Large intestine (tissue), 3 donors: Measurements from ENCODE around the gene LCA5. TPM values are rescaled to one million over a fixed set of nuclear protein-coding genes. Genes with fewer than 3 reads are reported as not detected.
"Not testable (repeated sequence)": the region's sequence is repeated elsewhere in the genome, so short reads cannot be mapped to it uniquely, and the experiment has no call there.

Experiments
- DNase-seq, 2 donors: peaks; one replicate each; pipeline versions ENCODE4 v3.0.0 to v3.0.0-alpha.2; 2013
- H3K27ac ChIP-seq: one replicate; pipeline ENCODE4 v1.5.1; 2013; ENCODE audit warnings: low read length
- H3K27me3 ChIP-seq: 2 replicates; pipeline ENCODE4 v1.6.1; 2013; ENCODE audit warnings: low read length; ENCODE audit not compliant: control insufficient read depth, insufficient read depth
- H3K36me3 ChIP-seq: 2 replicates; pipeline ENCODE4 v1.6.1; 2013; ENCODE audit warnings: low read length; ENCODE audit not compliant: control insufficient read depth, insufficient read depth
- H3K4me1 ChIP-seq: one replicate; pipeline ENCODE4 v1.6.1; 2013; ENCODE audit warnings: low read length; ENCODE audit not compliant: control insufficient read depth, insufficient read depth
- H3K4me3 ChIP-seq: one replicate; pipeline ENCODE4 v1.5.1; 2013; ENCODE audit warnings: low read length
- H3K9me3 ChIP-seq: one replicate; pipeline ENCODE4 v1.6.1; 2013; ENCODE audit warnings: mild to moderate bottlenecking, low read depth, low read length, moderate library complexity; ENCODE audit not compliant: control insufficient read depth
- WGBS: methylation state at CpG from one replicate; pipeline ENCODE4 v1.1.5; 2013; ENCODE audit warnings: low lambda C conversion rate; ENCODE audit not compliant: insufficient coverage; 5-methylcytosine and 5-hydroxymethylcytosine counted together
- polyA plus RNA-seq: library from polyadenylated mRNA; unstranded; fragments of 120-200 nt; gene quantifications from one replicate; pipeline ENCODE4 v1.2.1, GENCODE V29; 2013

The LCA5 gene
- polyA plus RNA-seq, 1 donor = 4.0 TPM

DNA sequence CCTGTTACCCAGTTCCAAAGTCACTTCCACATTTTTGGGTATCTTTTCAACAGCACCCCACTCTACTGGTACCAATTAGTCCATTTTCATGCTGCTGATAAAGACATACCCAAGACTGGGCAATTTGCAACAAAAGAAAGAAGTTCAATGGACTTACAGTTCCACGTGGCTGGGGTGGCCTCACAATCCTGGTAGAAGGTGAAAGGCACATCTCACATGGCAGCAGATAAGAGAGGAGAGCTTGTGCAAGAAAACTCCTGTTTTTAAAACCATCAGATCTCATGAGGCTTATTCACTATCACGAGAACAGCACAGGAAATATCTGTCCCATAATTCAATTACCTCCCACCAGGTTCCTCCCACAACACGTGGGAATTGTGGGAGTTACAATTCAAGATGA is 93.4 kb downstream of the LCA5 start:
- H3K27me3 ChIP-seq, H3K9me3 ChIP-seq, H3K4me1 ChIP-seq, H3K4me3 ChIP-seq, H3K36me3 ChIP-seq: not testable (repeated sequence)
- DNase-seq = peak in 1 of 2 donors; percentile 72
- peak overlapping the region; percentile 21 for H3K27ac ChIP-seq
- WGBS = 80% methylated on average over 1 of the region's 3 CpGs

DNA sequence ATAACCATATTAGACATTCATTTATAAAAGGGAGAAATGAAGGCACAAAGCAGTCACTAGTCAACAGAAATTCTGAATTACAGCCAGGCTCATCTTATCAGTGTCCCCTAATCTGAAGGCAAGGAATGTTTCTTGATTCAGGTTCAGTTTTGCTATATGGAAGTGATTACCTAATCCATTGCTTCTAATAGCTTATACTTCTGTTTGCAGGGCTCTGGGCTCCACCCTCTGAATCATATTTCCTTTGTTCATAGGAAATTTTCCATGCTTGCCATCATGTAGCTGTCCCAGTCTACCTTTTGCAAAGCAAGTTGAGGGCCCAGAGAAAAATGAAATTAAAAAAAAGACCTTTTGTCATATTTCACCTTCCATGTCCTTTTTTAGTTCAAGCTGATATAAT is 96.0 kb downstream of the LCA5 start:
- H3K27ac ChIP-seq = no peak overlapping the region
- DNase-seq = no peak
- H3K4me1 ChIP-seq = peaks cover 7% of the 10 kb centered on the region
- H3K9me3 ChIP-seq = peaks cover 2% of the 10 kb centered on the region
- H3K4me3 ChIP-seq = no peak overlapping the region
- no peaks in the 10 kb centered on the region for H3K36me3 ChIP-seq
- no peaks in the 10 kb centered on the region for H3K27me3 ChIP-seq

DNA sequence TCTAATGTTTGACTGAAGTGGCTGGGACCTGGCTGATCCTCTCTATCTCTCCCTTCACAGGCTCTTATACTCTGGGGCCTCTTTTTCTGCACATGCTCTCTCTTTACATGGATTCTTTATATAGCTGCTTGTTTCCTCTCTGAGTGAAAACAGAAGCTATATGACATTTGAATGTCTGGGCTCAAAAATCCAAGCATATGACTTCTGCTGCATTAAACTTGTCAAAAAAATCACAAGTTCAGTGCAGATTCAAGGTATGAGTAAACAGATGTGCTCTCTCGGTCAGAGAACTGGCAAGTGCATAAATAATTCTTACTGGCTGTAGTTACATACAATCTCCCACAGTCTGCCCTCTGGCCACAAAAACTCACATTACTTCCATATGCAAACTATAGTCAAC is 96.6 kb downstream of the LCA5 start:
- no CpG with 5 or more reads among the region's 1 CpG for WGBS
- Histone ChIP-seq H3K27me3 (no peaks in the 10 kb centered on the region), H3K27ac (no peak overlapping the region), H3K9me3 (peaks cover 2% of the 10 kb centered on the region), H3K4me3 (no peak overlapping the region), H3K36me3 (no peaks in the 10 kb centered on the region), H3K4me1 (peaks cover 11% of the 10 kb centered on the region)
- no peak for DNase-seq

DNA sequence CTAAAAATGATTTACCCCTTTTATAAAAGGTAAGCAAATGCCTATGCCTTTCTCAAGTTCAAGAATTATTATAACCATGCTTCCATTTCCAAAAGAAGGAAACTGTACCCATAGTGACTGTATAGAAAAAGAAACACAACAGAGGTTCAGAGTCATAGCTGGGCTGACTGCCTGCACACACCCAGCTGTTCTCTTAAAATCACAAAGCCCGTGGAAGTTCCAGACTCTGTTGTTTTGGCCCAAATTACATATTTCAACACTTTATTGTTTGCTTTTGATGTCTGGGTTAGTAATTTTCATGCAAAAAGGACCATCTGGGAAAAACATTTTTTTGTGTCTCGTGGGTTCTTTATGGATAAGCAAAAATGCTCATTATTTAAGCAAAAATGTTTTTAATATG is 99.2 kb downstream of the LCA5 start:
- WGBS = 79% methylated on average over 2 of the region's 2 CpGs
- no peaks in the 10 kb centered on the region for H3K27me3 ChIP-seq
- H3K4me3 ChIP-seq = no peak overlapping the region
- H3K9me3 ChIP-seq = no peaks in the 10 kb centered on the region
- H3K4me1 ChIP-seq = peaks cover 26% of the 10 kb centered on the region
- peak in 1 of 2 donors; percentile 23 for DNase-seq
- no peaks in the 10 kb centered on the region for H3K36me3 ChIP-seq
- no peak overlapping the region for H3K27ac ChIP-seq

DNA sequence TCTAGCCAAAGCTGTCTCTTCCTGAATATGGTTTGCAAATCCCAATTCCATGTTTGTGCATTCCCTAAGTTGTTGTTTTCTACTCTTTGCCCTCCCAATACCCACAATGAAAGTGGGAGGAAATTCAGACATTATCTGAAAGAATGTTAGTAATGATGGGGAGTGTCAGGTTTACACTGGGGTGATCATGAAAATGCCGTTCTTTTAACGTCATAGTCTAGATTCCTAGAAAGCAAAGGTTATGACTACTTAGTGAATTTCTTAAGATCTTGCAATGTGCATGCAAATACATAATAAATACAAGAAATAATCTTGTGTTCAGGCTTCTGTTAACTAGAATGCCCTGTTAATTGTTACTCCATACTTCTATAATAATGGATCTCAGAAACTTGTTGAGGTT is 101.0 kb downstream of the LCA5 start:
- Histone ChIP-seq H3K36me3 (no peaks in the 10 kb centered on the region), H3K4me3 (no peak overlapping the region), H3K4me1 (peaks cover 27% of the 10 kb centered on the region), H3K9me3 (no peaks in the 10 kb centered on the region), H3K27me3 (no peaks in the 10 kb centered on the region), H3K27ac (peak overlapping the region; percentile 64)
- peak; percentile 70 to 90 for DNase-seq
- WGBS = no CpG with 5 or more reads among the region's 2 CpGs

DNA sequence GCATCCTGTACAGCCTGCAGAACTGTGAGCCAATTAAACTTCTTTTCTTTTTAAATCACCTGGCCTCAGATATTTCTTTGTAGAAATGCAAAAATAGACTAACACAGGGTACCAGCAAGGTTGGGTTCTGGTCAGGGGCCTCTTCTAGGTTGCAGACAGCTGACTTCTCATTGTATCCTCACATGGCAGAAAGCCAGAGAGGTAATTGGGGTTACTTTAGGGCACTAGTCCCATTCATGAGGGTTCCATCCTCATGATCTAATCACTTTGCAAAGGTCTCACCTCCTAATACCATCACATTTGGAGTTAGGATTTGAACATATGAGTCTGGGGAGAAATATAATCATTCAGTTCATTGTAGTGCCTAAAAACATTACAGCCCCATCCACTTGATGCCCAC is 101.5 kb downstream of the LCA5 start:
- peak overlapping the region; percentile 64 for H3K27ac ChIP-seq
- H3K4me3 ChIP-seq = no peak overlapping the region
- H3K27me3 ChIP-seq = no peaks in the 10 kb centered on the region
- H3K4me1 ChIP-seq = peaks cover 27% of the 10 kb centered on the region
- no peaks in the 10 kb centered on the region for H3K36me3 ChIP-seq
- H3K9me3 ChIP-seq = no peaks in the 10 kb centered on the region
- peak; percentile 67 to 85 for DNase-seq

Other genes with a start within 250 kb of the LCA5 start
- gene SH3BGRL2, start 93.9 kb upstream of the LCA5 start, polyA plus RNA-seq = 42.7 TPM